ENCODE data around the gene SLC7A6. TPM values are rescaled to one million over a fixed set of nuclear protein-coding genes. Genes with fewer than 3 reads are reported as not detected.

SLC7A6 gene
- total RNA-seq, 3 donors from 2014 or later, result 91.3 to 103 (median 103) TPM

GRCh38 chr16:68230956-68231355 lies 33.4 kb upstream of the SLC7A6 start:
- peaks cover 33% of the 10 kb centered on the region for H3K4me1 Mint-ChIP-seq (ENCODE audit: low read depth)
- no peak for ATAC-seq
- DNase-seq, result no peak
- H3K27me3 Mint-ChIP-seq (ENCODE audit: low read depth), result no peaks in the 10 kb centered on the region
- H3K4me3 Mint-ChIP-seq, result no peak overlapping the region
- H3K9me3 Mint-ChIP-seq, result no peaks in the 10 kb centered on the region
- H3K36me3 Mint-ChIP-seq (ENCODE audit: insufficient read depth), result no peaks in the 10 kb centered on the region

GRCh38 chr16:68231384-68232136 lies 32.8 kb upstream of the SLC7A6 start:
- no peak for ATAC-seq
- DNase-seq, result no peak
- Mint-ChIP-seq H3K4me1 (ENCODE audit: low read depth) (peaks cover 35% of the 10 kb centered on the region), H3K9me3 (no peaks in the 10 kb centered on the region), H3K36me3 (ENCODE audit: insufficient read depth) (no peaks in the 10 kb centered on the region), H3K27me3 (ENCODE audit: low read depth) (no peaks in the 10 kb centered on the region), H3K4me3 (no peak overlapping the region)

DNA sequence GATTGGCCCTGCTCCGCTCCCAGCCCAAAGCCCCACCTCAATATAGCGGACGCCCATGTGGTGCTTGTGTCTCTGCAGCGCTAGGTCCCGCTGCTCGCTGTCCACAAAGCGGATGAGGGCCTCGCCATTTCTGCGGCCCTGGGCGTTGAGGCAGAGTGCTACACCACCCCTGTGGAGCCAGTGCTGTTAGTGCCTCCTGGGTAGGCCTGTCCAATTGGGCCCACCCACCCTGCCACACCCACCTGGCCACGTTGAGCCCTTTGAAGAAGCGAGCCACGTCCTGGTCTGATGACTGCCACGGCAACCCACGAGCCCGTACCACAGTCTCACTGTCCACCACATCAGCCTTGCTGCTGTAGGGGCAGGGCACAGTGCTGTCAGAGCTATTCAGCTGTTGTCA lies 32.0 kb upstream of the SLC7A6 start:
- no peak for ATAC-seq
- Mint-ChIP-seq H3K27me3 (ENCODE audit: low read depth) (no peaks in the 10 kb centered on the region), H3K4me1 (ENCODE audit: low read depth) (peaks cover 34% of the 10 kb centered on the region), H3K4me3 (no peak overlapping the region), H3K36me3 (ENCODE audit: insufficient read depth) (no peaks in the 10 kb centered on the region), H3K9me3 (no peaks in the 10 kb centered on the region)
- DNase-seq, result no peak

DNA sequence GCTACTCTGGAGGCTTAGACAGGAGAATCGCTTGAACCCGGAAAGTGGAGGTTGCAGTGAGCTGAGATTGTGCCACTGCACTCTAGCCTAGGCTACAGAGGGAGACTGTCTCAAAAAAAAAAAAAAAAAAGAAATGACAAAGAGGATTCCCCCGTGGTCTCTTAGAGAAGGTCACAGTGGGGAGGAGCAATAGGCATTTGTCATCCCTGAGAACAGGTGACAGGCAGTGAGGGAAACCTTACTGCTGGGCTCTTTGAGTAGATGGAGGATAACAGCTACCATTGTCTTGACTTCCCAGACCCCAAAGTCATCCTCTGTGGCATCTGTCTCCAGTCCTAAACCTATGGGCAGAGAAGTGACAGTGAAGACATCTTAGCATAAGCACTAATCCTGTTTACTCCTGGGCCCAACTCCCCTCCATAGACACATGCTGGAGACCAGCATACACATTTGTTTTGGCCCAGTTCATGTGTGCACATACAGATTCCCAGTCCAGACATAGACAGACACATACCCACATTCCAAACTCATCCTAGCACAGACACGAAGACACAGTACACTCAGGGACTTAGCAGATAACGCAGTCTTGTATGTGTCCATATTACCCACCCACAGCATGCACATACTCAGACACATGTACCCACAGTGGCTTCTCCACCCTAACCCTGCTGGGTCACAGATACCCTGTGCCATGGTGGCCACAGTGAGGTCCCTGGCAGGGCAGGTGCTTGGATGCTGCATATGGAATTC lies 31.1 kb upstream of the SLC7A6 start:
- Mint-ChIP-seq H3K4me3 (no peak overlapping the region), H3K27me3 (ENCODE audit: low read depth) (no peaks in the 10 kb centered on the region), H3K9me3 (no peaks in the 10 kb centered on the region), H3K4me1 (ENCODE audit: low read depth) (peaks cover 29% of the 10 kb centered on the region), H3K36me3 (ENCODE audit: insufficient read depth) (no peaks in the 10 kb centered on the region)
- ATAC-seq, result peak; percentile 19 to 33
- no peak for DNase-seq

DNA sequence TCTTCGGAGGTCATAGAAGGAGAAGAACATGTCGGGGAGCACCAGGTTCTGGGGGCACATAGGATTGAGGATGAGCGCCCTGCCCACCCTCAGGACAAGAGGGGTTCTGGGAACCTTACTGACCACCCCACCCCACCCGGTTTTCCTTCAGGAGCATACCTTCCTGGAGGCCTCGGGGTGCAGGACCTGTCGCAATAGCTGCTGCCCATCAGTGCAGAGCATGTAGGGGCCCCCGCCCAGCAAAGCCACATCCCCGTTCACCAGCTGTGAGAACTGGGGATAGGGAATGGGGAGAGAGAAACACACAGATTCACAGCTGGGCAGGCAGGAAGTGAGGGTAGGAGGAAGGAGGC lies 30.5 kb upstream of the SLC7A6 start:
- DNase-seq, result no peak
- no peak for ATAC-seq
- Mint-ChIP-seq H3K27me3 (ENCODE audit: low read depth) (no peaks in the 10 kb centered on the region), H3K4me1 (ENCODE audit: low read depth) (peaks cover 30% of the 10 kb centered on the region), H3K36me3 (ENCODE audit: insufficient read depth) (no peaks in the 10 kb centered on the region), H3K4me3 (no peak overlapping the region), H3K9me3 (no peaks in the 10 kb centered on the region)

DNA sequence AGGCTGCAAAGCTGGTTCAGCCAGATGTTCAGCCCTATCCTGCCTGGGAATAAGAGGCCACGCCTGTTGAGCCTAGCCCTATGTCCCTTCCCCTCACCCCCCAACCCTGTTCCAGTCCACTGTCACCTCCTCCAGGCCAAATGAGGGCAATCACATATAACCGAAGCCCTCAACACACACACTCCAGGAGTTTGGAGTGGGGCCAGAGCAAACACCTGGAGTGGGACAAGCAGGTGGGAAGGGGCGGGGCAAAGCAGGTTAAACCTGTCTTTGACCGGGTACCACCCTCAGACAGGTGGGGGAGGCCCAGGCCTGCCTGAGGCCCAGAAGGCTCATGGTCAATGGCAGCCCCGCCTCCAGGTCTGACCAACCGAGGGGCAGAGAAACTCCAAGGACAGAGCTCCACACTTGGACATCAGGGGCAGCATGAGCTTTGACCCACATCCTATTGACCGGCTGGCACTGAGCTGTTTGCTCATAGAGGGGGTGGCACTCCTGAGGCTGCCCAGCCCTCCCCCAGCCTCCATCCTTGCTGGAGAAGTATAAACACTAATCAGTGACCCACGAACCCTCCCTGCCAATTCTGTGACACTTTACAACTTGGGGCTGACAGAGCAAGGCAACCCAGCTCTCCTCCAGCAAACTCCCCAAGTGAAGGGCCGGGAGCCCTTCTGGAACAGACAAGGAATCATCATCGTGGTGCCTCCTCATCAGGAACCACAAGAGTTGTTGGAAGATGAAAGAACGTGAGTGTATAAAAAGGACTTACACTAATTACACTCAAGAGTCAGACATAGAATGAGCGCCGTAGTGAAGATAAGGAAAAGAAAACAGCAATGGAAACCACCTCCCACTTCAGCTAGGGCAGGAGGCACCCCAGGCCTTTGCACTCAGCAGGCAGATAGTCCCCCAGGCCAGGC lies 29.9 kb upstream of the SLC7A6 start:
- Mint-ChIP-seq H3K9me3 (no peaks in the 10 kb centered on the region), H3K36me3 (ENCODE audit: insufficient read depth) (no peaks in the 10 kb centered on the region), H3K27me3 (ENCODE audit: low read depth) (no peaks in the 10 kb centered on the region), H3K4me1 (ENCODE audit: low read depth) (peaks cover 27% of the 10 kb centered on the region), H3K4me3 (no peak overlapping the region)
- ATAC-seq, result no peak
- no peak for DNase-seq

DNA sequence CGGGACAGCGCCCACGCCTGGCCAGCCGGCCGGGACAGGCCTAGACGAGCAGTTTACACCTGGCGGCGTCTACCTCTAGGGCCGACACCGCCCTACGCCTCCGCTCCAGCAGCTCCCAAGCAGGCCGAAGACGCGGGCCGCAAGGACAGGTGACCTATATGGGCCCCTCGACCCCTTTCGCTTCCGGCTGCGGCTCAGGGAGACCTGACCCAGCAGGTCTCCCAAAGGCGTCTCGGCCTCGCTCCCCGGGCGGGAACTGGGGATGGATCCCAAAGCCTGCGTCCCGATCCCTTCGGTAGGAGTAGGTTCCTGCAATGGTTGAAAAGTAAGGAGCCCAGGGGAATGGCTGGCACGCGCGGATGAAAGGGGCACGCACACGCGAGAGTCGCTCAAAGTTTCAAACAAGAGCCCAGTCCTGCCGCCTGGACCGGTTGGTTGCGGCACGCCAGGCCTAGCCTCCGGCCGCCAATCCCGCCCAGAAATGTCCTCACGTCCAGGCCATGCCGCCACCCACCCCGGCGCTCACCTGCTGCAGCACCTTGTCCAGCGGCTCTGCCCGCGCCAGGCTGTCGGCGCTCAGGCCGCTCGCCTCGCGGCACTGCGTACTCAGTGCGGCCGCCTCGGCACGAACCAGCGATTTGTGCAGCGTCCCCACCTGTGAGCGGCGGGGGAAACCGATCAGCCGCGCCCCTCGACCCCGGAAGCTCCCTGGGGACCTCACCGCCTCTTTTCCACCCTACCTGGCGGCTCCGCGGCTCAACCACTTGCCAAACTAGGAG lies 29.0 kb upstream of the SLC7A6 start:
- Mint-ChIP-seq H3K9me3 (no peaks in the 10 kb centered on the region), H3K4me3 (no peak overlapping the region), H3K4me1 (ENCODE audit: low read depth) (peaks cover 30% of the 10 kb centered on the region), H3K27me3 (ENCODE audit: low read depth) (no peaks in the 10 kb centered on the region), H3K36me3 (ENCODE audit: insufficient read depth) (no peaks in the 10 kb centered on the region)
- ATAC-seq (no peak), DNase-seq (no peak)

- H3K27me3 Mint-ChIP-seq (ENCODE audit: low read depth), result no peaks in the 10 kb centered on the region
- no peak for ATAC-seq
- no peaks in the 10 kb centered on the region for H3K9me3 Mint-ChIP-seq
- no peaks in the 10 kb centered on the region for H3K36me3 Mint-ChIP-seq (ENCODE audit: insufficient read depth)
- DNase-seq, result no peak
- H3K4me3 Mint-ChIP-seq, result peak within 1 kb of the TSS; percentile 90
- peaks cover 30% of the 10 kb centered on the region for H3K4me1 Mint-ChIP-seq (ENCODE audit: low read depth)
Observed at GRCh38 chr16:68235887-68236136, 28.5 kb upstream of the SLC7A6 start, which contains the start of gene ESRP2. Gene ESRP2 (minus strand): TSS chr16:68236127. CDS start chr16:68236045, 82 bp downstream.

- H3K9me3 Mint-ChIP-seq, result no peaks in the 10 kb centered on the region
- peak overlapping the region; percentile 90 for H3K4me3 Mint-ChIP-seq
- peaks cover 30% of the 10 kb centered on the region for H3K4me1 Mint-ChIP-seq (ENCODE audit: low read depth)
- no peak for ATAC-seq
- no peak for DNase-seq
- H3K36me3 Mint-ChIP-seq (ENCODE audit: insufficient read depth), result no peaks in the 10 kb centered on the region
- H3K27me3 Mint-ChIP-seq (ENCODE audit: low read depth), result no peaks in the 10 kb centered on the region
Observed at GRCh38 chr16:68236137-68236825, 28.0 kb upstream of the SLC7A6 start.

- Mint-ChIP-seq H3K27me3 (ENCODE audit: low read depth) (no peaks in the 10 kb centered on the region), H3K4me3 (peak overlapping the region; percentile 90), H3K36me3 (ENCODE audit: insufficient read depth) (no peaks in the 10 kb centered on the region), H3K4me1 (ENCODE audit: low read depth) (peaks cover 30% of the 10 kb centered on the region), H3K9me3 (no peaks in the 10 kb centered on the region)
- DNase-seq, result no peak
- peak; percentile 1 to 5 for ATAC-seq
Observed at GRCh38 chr16:68236826-68237242, 27.5 kb upstream of the SLC7A6 start.

GRCh38 chr16:68237243-68238028 lies 26.9 kb upstream of the SLC7A6 start:
- Mint-ChIP-seq H3K27me3 (ENCODE audit: low read depth) (no peaks in the 10 kb centered on the region), H3K4me3 (peak overlapping the region; percentile 90), H3K36me3 (ENCODE audit: insufficient read depth) (no peaks in the 10 kb centered on the region), H3K9me3 (no peaks in the 10 kb centered on the region), H3K4me1 (ENCODE audit: low read depth) (peaks cover 30% of the 10 kb centered on the region)
- peak; percentile 89 for DNase-seq
- peak; percentile 75 to 82 for ATAC-seq

DNA sequence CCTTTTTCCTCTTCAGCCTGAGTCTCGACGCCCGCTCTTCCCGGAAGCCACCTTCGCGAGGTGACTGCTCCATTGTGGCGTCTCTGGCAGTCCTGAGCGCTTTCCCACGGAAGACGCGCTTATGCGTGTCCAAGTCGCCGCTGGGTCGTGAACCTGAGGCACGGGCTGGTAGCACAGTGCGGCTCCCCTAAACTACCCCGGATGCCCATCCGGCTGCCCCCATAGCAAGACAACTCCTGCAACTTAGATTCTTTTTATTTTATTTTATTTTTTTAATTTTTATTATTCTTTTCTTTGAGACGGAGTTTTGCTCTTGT lies 26.3 kb upstream of the SLC7A6 start:
- Mint-ChIP-seq H3K27me3 (ENCODE audit: low read depth) (no peaks in the 10 kb centered on the region), H3K36me3 (ENCODE audit: insufficient read depth) (no peaks in the 10 kb centered on the region), H3K4me1 (ENCODE audit: low read depth) (peaks cover 30% of the 10 kb centered on the region), H3K4me3 (peak overlapping the region; percentile 90), H3K9me3 (no peaks in the 10 kb centered on the region)
- DNase-seq (no peak), ATAC-seq (peak in 1 of 2 donors; percentile 7)

GRCh38 chr16:68242085-68242484 lies 22.2 kb upstream of the SLC7A6 start:
- H3K36me3 Mint-ChIP-seq (ENCODE audit: insufficient read depth), result no peaks in the 10 kb centered on the region
- H3K4me1 Mint-ChIP-seq (ENCODE audit: low read depth), result peaks cover 30% of the 10 kb centered on the region
- no peaks in the 10 kb centered on the region for H3K9me3 Mint-ChIP-seq
- no peak for ATAC-seq
- no peak for DNase-seq
- no peaks in the 10 kb centered on the region for H3K27me3 Mint-ChIP-seq (ENCODE audit: low read depth)
- H3K4me3 Mint-ChIP-seq, result no peak overlapping the region
